ENCODE measurements around the gene MAD1L1. TPM values are rescaled to one million over a fixed set of nuclear protein-coding genes. Genes with fewer than 3 reads are reported as not detected.

Gene MAD1L1
- total RNA-seq, 2 experiments from 2014 or later = 157 to 160 TPM

GRCh38 chr7:2097492-2097891 lies 135.3 kb downstream of the MAD1L1 start:
- CTCF ChIA-PET = no interaction called here
- POLR2A ChIA-PET = interaction anchor here (1.1 kb wide), 1 partner anchor 12 kb away, joined by 5 read pairs; no protein-coding TSS in a partner anchor
- H3K4me1 ChIP-seq (ENCODE audit: insufficient read depth, low read length) = peaks cover 30% of the 10 kb centered on the region

GRCh38 chr7:2096692-2097387 lies 135.9 kb downstream of the MAD1L1 start:
- Mint-ChIP-seq H3K4me3 (no peak overlapping the region), H3K4me1 (ENCODE audit: low read depth) (peaks cover 40% of the 10 kb centered on the region), H3K36me3 (ENCODE audit: low read depth) (no peaks in the 10 kb centered on the region), H3K9me3 (no peaks in the 10 kb centered on the region), H3K27me3 (no peaks in the 10 kb centered on the region), H3K27ac (no peak overlapping the region)
- Histone ChIP-seq H3K4me3 (ENCODE audit: low read length) (no peak overlapping the region), H3K36me3 (ENCODE audit: insufficient read depth, low read length) (peaks cover 2% of the 10 kb centered on the region), H3K4me1 (ENCODE audit: insufficient read depth, low read length) (peaks cover 30% of the 10 kb centered on the region), H3K27me3 (ENCODE audit: control insufficient read depth in 1 of 2, insufficient read depth in 2 of 2, low read length in 2 of 2) (no peaks in the 10 kb centered on the region), H3K9me3 (ENCODE audit: control insufficient read depth in 1 of 2, insufficient read depth in 1 of 2, low read length in 2 of 2) (peaks cover 0 to 5% of the 10 kb centered on the region in 2 experiments), H3K27ac (ENCODE audit: low read depth in 1 of 2, low read length in 2 of 2) (no peak overlapping the region)
- POLR2A ChIA-PET = no interaction called here
- CTCF ChIA-PET = no interaction called here
- ATAC-seq (ENCODE audit: poor library complexity) (no peak), DNase-seq (peak in 1 of 14 experiments; percentile 27)
- intact Hi-C loops (cut with DNase I, micrococcal nuclease) = loop anchor here in 1 of 2 experiments (5.0 kb wide), 1 partner anchor 295 kb away; no protein-coding TSS in a partner anchor
- TF ChIP-seq, protein P1, sequence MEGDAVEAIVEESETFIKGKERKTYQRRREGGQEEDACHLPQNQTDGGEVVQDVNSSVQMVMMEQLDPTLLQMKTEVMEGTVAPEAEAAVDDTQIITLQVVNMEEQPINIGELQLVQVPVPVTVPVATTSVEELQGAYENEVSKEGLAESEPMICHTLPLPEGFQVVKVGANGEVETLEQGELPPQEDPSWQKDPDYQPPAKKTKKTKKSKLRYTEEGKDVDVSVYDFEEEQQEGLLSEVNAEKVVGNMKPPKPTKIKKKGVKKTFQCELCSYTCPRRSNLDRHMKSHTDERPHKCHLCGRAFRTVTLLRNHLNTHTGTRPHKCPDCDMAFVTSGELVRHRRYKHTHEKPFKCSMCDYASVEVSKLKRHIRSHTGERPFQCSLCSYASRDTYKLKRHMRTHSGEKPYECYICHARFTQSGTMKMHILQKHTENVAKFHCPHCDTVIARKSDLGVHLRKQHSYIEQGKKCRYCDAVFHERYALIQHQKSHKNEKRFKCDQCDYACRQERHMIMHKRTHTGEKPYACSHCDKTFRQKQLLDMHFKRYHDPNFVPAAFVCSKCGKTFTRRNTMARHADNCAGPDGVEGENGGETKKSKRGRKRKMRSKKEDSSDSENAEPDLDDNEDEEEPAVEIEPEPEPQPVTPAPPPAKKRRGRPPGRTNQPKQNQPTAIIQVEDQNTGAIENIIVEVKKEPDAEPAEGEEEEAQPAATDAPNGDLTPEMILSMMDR (IDR thresholded peaks at IDR 0.05) = no peak

More at GRCh38 chr7:2097492-2097891, 135.3 kb downstream of the MAD1L1 start:
- Mint-ChIP-seq H3K27ac (peak overlapping the region; percentile 73), H3K4me3 (no peak overlapping the region), H3K27me3 (no peaks in the 10 kb centered on the region), H3K36me3 (ENCODE audit: low read depth) (no peaks in the 10 kb centered on the region), H3K4me1 (ENCODE audit: low read depth) (peaks cover 40% of the 10 kb centered on the region), H3K9me3 (no peaks in the 10 kb centered on the region)
- TF ChIP-seq, protein P1 (IDR thresholded peaks at IDR 0.05) = no peak
- Histone ChIP-seq H3K36me3 (ENCODE audit: insufficient read depth, low read length) (peaks cover 2% of the 10 kb centered on the region), H3K9me3 (ENCODE audit: control insufficient read depth in 1 of 2, insufficient read depth in 1 of 2, low read length in 2 of 2) (peaks cover 0 to 5% of the 10 kb centered on the region in 2 experiments), H3K27me3 (ENCODE audit: control insufficient read depth in 1 of 2, insufficient read depth in 2 of 2, low read length in 2 of 2) (no peaks in the 10 kb centered on the region), H3K27ac (ENCODE audit: low read depth in 1 of 2, low read length in 2 of 2) (no peak overlapping the region), H3K4me3 (ENCODE audit: low read length) (no peak overlapping the region)
- ATAC-seq (ENCODE audit: poor library complexity) (no peak), DNase-seq (no peak)
- intact Hi-C loops (cut with DNase I, micrococcal nuclease) = loop anchor here in 1 of 2 experiments (5.0 kb wide), 1 partner anchor 295 kb away; no protein-coding TSS in a partner anchor

DNA sequence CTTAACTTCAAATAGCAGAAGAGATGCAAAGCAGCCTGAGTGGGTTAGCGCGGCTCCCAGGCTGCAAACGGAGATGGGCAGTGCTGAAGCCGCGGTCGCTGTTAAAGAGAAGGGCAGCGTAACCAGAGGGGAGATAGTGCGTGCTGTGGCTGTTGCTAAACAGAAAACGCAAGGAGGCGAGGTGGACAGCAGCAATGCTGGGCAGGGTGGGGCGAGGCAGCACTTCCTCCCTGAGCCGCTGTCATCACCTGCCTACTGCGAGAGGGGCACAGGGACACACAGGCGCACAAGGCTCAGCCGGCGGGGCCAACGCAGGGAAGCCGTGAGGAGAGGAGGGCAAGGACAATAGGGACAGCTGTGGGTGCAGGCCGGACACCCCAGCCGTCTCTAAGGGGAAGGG lies 137.3 kb downstream of the MAD1L1 start:
- DNase-seq (no peak), ATAC-seq (ENCODE audit: poor library complexity) (no peak)
- peaks cover 0 to 5% of the 10 kb centered on the region in 2 experiments for H3K9me3 ChIP-seq (ENCODE audit: control insufficient read depth in 1 of 2, insufficient read depth in 1 of 2, low read length in 2 of 2)
- H3K4me1 Mint-ChIP-seq (ENCODE audit: low read depth) = peaks cover 33% of the 10 kb centered on the region
- no peaks in the 10 kb centered on the region for H3K27me3 Mint-ChIP-seq
- no peak overlapping the region for H3K27ac ChIP-seq (ENCODE audit: low read depth in 1 of 2, low read length in 2 of 2)
- no peak overlapping the region for H3K4me3 Mint-ChIP-seq
- no peak overlapping the region for H3K4me3 ChIP-seq (ENCODE audit: low read length)
- no peaks in the 10 kb centered on the region for H3K9me3 Mint-ChIP-seq
- H3K27me3 ChIP-seq (ENCODE audit: control insufficient read depth in 1 of 2, insufficient read depth in 2 of 2, low read length in 2 of 2) = no peaks in the 10 kb centered on the region
- no peaks in the 10 kb centered on the region for H3K36me3 Mint-ChIP-seq (ENCODE audit: low read depth)
- H3K4me1 ChIP-seq (ENCODE audit: insufficient read depth, low read length) = peaks cover 30% of the 10 kb centered on the region
- no peak overlapping the region for H3K27ac Mint-ChIP-seq
- peaks cover 2% of the 10 kb centered on the region for H3K36me3 ChIP-seq (ENCODE audit: insufficient read depth, low read length)
- ChIA-PET POLR2A (no interaction called here), CTCF (no interaction called here)
- TF ChIP-seq, protein P1 (IDR thresholded peaks at IDR 0.05) = no peak
- intact Hi-C loops (cut with DNase I, micrococcal nuclease) = loop anchor here in 1 of 2 experiments (5.0 kb wide), 1 partner anchor 297 kb away; no protein-coding TSS in a partner anchor
